ENCODE measurements around the gene PRRX1. TPM values are rescaled to one million over a fixed set of nuclear protein-coding genes. Genes with fewer than 3 reads are reported as not detected.

The PRRX1 gene
- total and polyA plus RNA-seq, 12 donors, result 6.8 to 23.4 (median 13.6) TPM

DNA sequence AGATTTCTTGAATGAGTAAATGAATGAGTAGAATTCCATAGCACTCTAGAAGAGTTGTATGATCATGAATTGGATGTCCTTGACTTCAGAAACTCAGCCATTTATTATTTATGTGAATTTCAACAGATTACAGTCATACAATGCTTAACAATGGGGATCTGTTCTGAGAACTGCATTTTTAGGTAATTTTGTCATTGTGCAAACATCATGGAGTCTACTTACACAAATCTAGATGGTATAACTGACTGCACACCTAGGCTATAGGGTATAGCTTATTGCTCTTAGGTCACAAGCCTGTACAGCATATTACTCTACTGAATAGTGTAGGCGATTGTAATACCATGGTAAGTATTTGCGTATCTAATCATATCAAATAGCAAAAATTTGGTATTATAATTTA, 59.6 kb downstream of the PRRX1 start:
- Histone ChIP-seq H3K4me1 (replicated peaks in 1 of 2) (no peaks in the 10 kb centered on the region), H3K36me3 (replicated peaks in 1 of 2) (no peaks in the 10 kb centered on the region), H3K9me3 (replicated peaks in 1 of 3) (no peaks in the 10 kb centered on the region), H3K4me3 (no peak overlapping the region), H3K27ac (no peak overlapping the region), H3K27me3 (no peaks in the 10 kb centered on the region)
- no peak for TF ChIP-seq POLR2A (IDR thresholded peaks at IDR 0.05)
- TF ChIP-seq, protein P1, sequence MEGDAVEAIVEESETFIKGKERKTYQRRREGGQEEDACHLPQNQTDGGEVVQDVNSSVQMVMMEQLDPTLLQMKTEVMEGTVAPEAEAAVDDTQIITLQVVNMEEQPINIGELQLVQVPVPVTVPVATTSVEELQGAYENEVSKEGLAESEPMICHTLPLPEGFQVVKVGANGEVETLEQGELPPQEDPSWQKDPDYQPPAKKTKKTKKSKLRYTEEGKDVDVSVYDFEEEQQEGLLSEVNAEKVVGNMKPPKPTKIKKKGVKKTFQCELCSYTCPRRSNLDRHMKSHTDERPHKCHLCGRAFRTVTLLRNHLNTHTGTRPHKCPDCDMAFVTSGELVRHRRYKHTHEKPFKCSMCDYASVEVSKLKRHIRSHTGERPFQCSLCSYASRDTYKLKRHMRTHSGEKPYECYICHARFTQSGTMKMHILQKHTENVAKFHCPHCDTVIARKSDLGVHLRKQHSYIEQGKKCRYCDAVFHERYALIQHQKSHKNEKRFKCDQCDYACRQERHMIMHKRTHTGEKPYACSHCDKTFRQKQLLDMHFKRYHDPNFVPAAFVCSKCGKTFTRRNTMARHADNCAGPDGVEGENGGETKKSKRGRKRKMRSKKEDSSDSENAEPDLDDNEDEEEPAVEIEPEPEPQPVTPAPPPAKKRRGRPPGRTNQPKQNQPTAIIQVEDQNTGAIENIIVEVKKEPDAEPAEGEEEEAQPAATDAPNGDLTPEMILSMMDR (IDR thresholded peaks at IDR 0.05), result no peak
- WGBS, 4 donors, result 80 to 95% (median 90%) methylated on average over 2 of the region's 2 CpGs
- intact Hi-C loops (cut with DNase I), result no loop called here
- DNase-seq, result no peak

DNA sequence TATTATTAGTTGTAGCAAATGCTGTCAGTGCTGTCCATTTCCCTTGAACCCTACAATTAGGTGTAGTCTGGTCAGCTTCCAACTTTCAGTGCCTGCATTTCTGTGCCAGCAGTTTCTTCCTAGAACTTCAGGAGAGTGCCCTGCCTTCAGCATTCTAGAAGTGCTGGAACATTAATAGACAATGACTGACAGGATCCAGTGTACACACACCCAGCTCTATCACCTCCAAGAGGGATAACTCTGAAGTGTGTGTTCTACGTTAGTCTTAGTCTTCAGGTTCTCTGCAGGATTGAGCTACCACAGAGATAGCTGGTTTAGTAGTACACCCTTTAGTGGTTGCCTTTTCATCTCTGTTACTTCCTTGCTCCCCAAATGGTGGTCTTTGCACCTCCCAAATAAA, 61.4 kb downstream of the PRRX1 start:
- Histone ChIP-seq H3K4me1 (replicated peaks in 1 of 2) (no peaks in the 10 kb centered on the region), H3K9me3 (replicated peaks in 1 of 3) (no peaks in the 10 kb centered on the region), H3K4me3 (no peak overlapping the region), H3K36me3 (replicated peaks in 1 of 2) (no peaks in the 10 kb centered on the region), H3K27me3 (no peaks in the 10 kb centered on the region), H3K27ac (no peak overlapping the region)
- WGBS, 4 donors, result 81 to 88% (median 86%) methylated on average over 1 of the region's 1 CpG
- TF ChIP-seq, protein P1 (IDR thresholded peaks at IDR 0.05), result no peak
- no peak for TF ChIP-seq POLR2A (IDR thresholded peaks at IDR 0.05)
- intact Hi-C loops (cut with DNase I), result no loop called here
- DNase-seq, result no peak

DNA sequence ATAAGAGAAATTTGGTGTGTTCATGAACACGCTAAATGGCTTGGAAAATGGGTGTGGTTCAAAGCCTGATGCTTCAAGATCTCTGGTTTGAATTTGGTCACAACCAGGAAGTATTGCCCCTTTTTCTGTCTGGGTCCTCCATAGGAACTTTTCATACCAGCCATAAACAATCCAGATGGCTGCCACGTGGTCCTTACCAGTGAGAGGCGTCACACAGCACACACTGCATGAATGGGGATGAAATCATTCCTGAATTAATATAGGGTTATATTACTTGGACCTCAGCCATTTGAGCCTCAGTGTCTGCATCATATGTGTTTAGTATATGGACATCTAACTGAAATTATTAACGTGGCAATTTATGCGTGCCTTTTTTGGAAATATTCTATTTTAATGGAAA, 64.0 kb downstream of the PRRX1 start:
- H3K36me3 ChIP-seq (replicated peaks in 1 of 2), result no peaks in the 10 kb centered on the region
- H3K9me3 ChIP-seq (replicated peaks in 1 of 3), result no peaks in the 10 kb centered on the region
- H3K27me3 ChIP-seq, result no peaks in the 10 kb centered on the region
- WGBS, 4 donors, result 84 to 90% (median 85%) methylated on average over 5 of the region's 5 CpGs
- H3K27ac ChIP-seq, result no peak overlapping the region
- TF ChIP-seq, protein P1 (IDR thresholded peaks at IDR 0.05), result no peak
- TF ChIP-seq POLR2A (IDR thresholded peaks at IDR 0.05), result no peak
- no peak overlapping the region for H3K4me3 ChIP-seq
- intact Hi-C loops (cut with DNase I), result no loop called here
- DNase-seq, result no peak
- H3K4me1 ChIP-seq (replicated peaks in 1 of 2), result no peaks in the 10 kb centered on the region

DNA sequence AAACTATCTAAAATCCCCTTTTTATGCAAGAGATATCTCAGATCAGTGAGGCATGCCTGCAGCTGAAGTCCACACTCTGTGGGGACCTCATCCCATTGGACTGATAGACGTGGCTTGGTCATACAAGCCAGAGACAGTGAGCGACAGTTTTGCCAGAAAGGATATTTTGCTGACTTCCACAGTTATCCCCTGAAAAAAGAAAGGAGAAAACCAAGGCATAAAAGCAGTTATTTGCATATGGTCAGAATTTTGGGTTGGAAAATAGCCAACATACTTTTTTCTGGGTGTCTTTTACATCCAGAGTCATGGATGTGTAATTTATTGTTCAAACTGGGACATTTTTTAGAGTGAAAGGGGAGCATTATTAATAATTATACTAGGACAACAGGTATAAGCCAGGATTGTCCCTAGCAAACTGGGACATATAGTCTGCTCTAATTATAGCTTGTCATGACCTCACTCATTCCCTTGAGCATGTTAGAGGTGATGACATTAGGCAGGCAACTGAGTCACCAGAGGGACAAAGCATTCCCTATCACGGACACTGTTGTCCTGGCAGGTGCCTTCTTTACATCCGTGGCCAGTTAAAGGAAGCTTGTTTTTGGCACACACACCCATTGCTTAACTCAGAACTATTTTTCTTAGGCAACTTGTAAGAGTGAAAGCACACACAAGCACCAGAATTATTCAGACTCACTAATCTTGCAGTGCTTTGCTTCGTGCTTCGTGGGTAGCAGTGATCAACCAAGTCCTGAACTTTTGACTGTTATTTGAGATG, 65.5 kb downstream of the PRRX1 start:
- Histone ChIP-seq H3K9me3 (replicated peaks in 1 of 3) (no peaks in the 10 kb centered on the region), H3K27ac (no peak overlapping the region), H3K4me3 (no peak overlapping the region), H3K36me3 (replicated peaks in 1 of 2) (no peaks in the 10 kb centered on the region), H3K4me1 (replicated peaks in 1 of 2) (no peaks in the 10 kb centered on the region), H3K27me3 (no peaks in the 10 kb centered on the region)
- DNase-seq, result no peak
- intact Hi-C loops (cut with DNase I), result no loop called here
- TF ChIP-seq POLR2A (IDR thresholded peaks at IDR 0.05), result no peak
- TF ChIP-seq, protein P1 (IDR thresholded peaks at IDR 0.05), result no peak
- 73 to 81% (median 78%) methylated on average over 6 of the region's 6 CpGs for WGBS, 4 donors

Data from adrenal gland (tissue), 12 donors.